Breast epithelium (tissue), 4 donors: Measurements from ENCODE around the gene HIP1. TPM values are rescaled to one million over a fixed set of nuclear protein-coding genes. Genes with fewer than 3 reads are reported as not detected.

ENCODE experiments used
- DNase-seq, 2 donors: peaks; one replicate each; pipeline ENCODE4 v3.0.0-alpha.2; 2019; ENCODE audit warnings: low spot score in 2 of 2
- H3K27ac ChIP-seq, 2 donors: fragments of 200-600 bp; sonication (generic) in 1 of 2; one replicate each; pipeline ENCODE4 v1.5.1; 2016 to 2019; ENCODE audit warnings: mild to moderate bottlenecking in 1 of 2
- H3K27me3 ChIP-seq, 2 donors: fragments of 200-600 bp; sonication (generic) in 1 of 2; one replicate each; pipeline versions ENCODE4 v1.5.1 to v1.6.0; 2017 to 2019; ENCODE audit warnings: control low read depth in 1 of 2, mild to moderate bottlenecking in 1 of 2
- H3K36me3 ChIP-seq: fragments of 200-600 bp; one replicate; pipeline ENCODE4 v1.5.1; 2019
- H3K4me1 ChIP-seq, 2 donors: fragments of 200-600 bp; sonication (generic); one replicate each; pipeline ENCODE4 v1.5.1; 2016 to 2019; ENCODE audit warnings: control low read depth in 1 of 2
- H3K4me3 ChIP-seq, 3 donors: fragments of 200-600 bp; sonication (generic); 1 replicate in 2 of 3; 2 replicates in 1 of 3; pipeline ENCODE4 v1.5.1; 2016 to 2019; ENCODE audit warnings: mild to moderate bottlenecking in 3 of 3, moderate library complexity in 2 of 3
- H3K9me3 ChIP-seq, 2 donors: fragments of 200-600 bp; sonication (generic) in 1 of 2; one replicate each; pipeline ENCODE4 v1.5.1; 2016 to 2019; ENCODE audit warnings: control low read depth in 1 of 2
- CTCF ChIP-seq, 3 donors: fragments of 450-650 bp; IDR thresholded peaks; one replicate each; pipeline ENCODE4 v1.5.1; 2016 to 2017; ENCODE audit warnings: antibody characterized with exemption in 3 of 3, mild to moderate bottlenecking in 3 of 3, moderate library complexity in 3 of 3
- POLR2A ChIP-seq: fragments of 450-650 bp; IDR thresholded peaks from one replicate; pipeline ENCODE4 v1.6.1; 2016; ENCODE audit warnings: antibody characterized with exemption, mild to moderate bottlenecking, moderate library complexity
- POLR2AphosphoS5 ChIP-seq, 3 donors: sonication (generic); formaldehyde crosslinking; IDR thresholded peaks; one replicate each; pipeline ENCODE4 v1.6.1; 2017; ENCODE audit warnings: antibody characterized with exemption in 3 of 3
- intact Hi-C: fragments of 100-400 bp; cut with DNase I; formaldehyde crosslinking; loops from one replicate; pipeline ENCODE4 v1.15.1; 2023; ENCODE audit warnings: low total_unique reads
- total RNA-seq, 3 donors: library from RNA; depleted of rRNA; stranded (reverse); fragments of >200 nt; gene quantifications; one replicate each; pipeline ENCODE4 v1.1.0, GENCODE V29; 2016

The HIP1 gene
- total RNA-seq, 3 donors from 2014 or later: 20.6 to 24.6 (median 23.8) TPM

- intact Hi-C loops: no loop called here
- no peaks in the 10 kb centered on the region for H3K36me3 ChIP-seq
- no peak overlapping the region for H3K27ac ChIP-seq
- no peaks in the 10 kb centered on the region for H3K27me3 ChIP-seq
- H3K9me3 ChIP-seq: no peaks in the 10 kb centered on the region
- H3K4me1 ChIP-seq: no peaks in the 10 kb centered on the region
- no peak for DNase-seq
- H3K4me3 ChIP-seq: no peak overlapping the region
- TF ChIP-seq POLR2AphosphoS5 (IDR thresholded peaks at IDR 0.05): no peak
- no peak for TF ChIP-seq POLR2A
- TF ChIP-seq CTCF (IDR thresholded peaks at IDR 0.05): no peak
These were observed 82.0 kb downstream of the HIP1 start for GRCh38 chr7:75656740-75657139.

GRCh38 chr7:75655536-75655935 is 83.2 kb downstream of the HIP1 start:
- Histone ChIP-seq H3K4me3 (no peak overlapping the region), H3K27ac (no peak overlapping the region), H3K27me3 (no peaks in the 10 kb centered on the region), H3K4me1 (no peaks in the 10 kb centered on the region), H3K36me3 (no peaks in the 10 kb centered on the region), H3K9me3 (no peaks in the 10 kb centered on the region)
- no peak for DNase-seq
- intact Hi-C loops: no loop called here
- TF ChIP-seq POLR2AphosphoS5 (IDR thresholded peaks at IDR 0.05) (no peak), POLR2A (no peak)

GRCh38 chr7:75654855-75655254 is 83.9 kb downstream of the HIP1 start:
- no peak overlapping the region for H3K27ac ChIP-seq
- no peak for DNase-seq
- H3K36me3 ChIP-seq: no peaks in the 10 kb centered on the region
- intact Hi-C loops: no loop called here
- no peaks in the 10 kb centered on the region for H3K9me3 ChIP-seq
- no peaks in the 10 kb centered on the region for H3K4me1 ChIP-seq
- no peak overlapping the region for H3K4me3 ChIP-seq
- no peaks in the 10 kb centered on the region for H3K27me3 ChIP-seq
- TF ChIP-seq POLR2A: no peak
- TF ChIP-seq CTCF (IDR thresholded peaks at IDR 0.05): no peak
- TF ChIP-seq POLR2AphosphoS5 (IDR thresholded peaks at IDR 0.05): no peak

- DNase-seq: no peak
- no peak overlapping the region for H3K4me3 ChIP-seq
- H3K27me3 ChIP-seq: no peaks in the 10 kb centered on the region
- H3K27ac ChIP-seq: no peak overlapping the region
- intact Hi-C loops: no loop called here
- H3K9me3 ChIP-seq: no peaks in the 10 kb centered on the region
- H3K4me1 ChIP-seq: no peaks in the 10 kb centered on the region
- TF ChIP-seq POLR2A (no peak), CTCF (IDR thresholded peaks at IDR 0.05) (no peak), POLR2AphosphoS5 (IDR thresholded peaks at IDR 0.05) (no peak)
- H3K36me3 ChIP-seq: no peaks in the 10 kb centered on the region
These were observed 85.1 kb downstream of the HIP1 start for GRCh38 chr7:75653651-75654050.

- TF ChIP-seq CTCF (IDR thresholded peaks at IDR 0.05) (no peak), POLR2AphosphoS5 (IDR thresholded peaks at IDR 0.05) (no peak), POLR2A (no peak)
- Histone ChIP-seq H3K4me1 (no peaks in the 10 kb centered on the region), H3K27ac (no peak overlapping the region), H3K36me3 (no peaks in the 10 kb centered on the region), H3K4me3 (no peak overlapping the region), H3K27me3 (no peaks in the 10 kb centered on the region), H3K9me3 (no peaks in the 10 kb centered on the region)
- DNase-seq: no peak
- intact Hi-C loops: no loop called here
These were observed 86.0 kb downstream of the HIP1 start for GRCh38 chr7:75652788-75653187.

GRCh38 chr7:75650681-75651080 is 88.1 kb downstream of the HIP1 start:
- TF ChIP-seq POLR2A: no peak
- no peak for TF ChIP-seq POLR2AphosphoS5 (IDR thresholded peaks at IDR 0.05)
- no peak for TF ChIP-seq CTCF (IDR thresholded peaks at IDR 0.05)
- no peak overlapping the region for H3K4me3 ChIP-seq
- peak overlapping the region in 1 of 2 donors; percentile 69 for H3K27ac ChIP-seq
- H3K27me3 ChIP-seq: no peaks in the 10 kb centered on the region
- no peaks in the 10 kb centered on the region for H3K36me3 ChIP-seq
- H3K9me3 ChIP-seq: no peaks in the 10 kb centered on the region
- intact Hi-C loops: no loop called here
- no peak for DNase-seq
- H3K4me1 ChIP-seq: no peaks in the 10 kb centered on the region
